Transverse colon (tissue), 4 donors: ENCODE data around the gene STARD4. TPM values are rescaled to one million over a fixed set of nuclear protein-coding genes. Genes with fewer than 3 reads are reported as not detected.

Experiments
- DNase-seq: peaks from one replicate; pipeline ENCODE4 v3.0.0-alpha.2; 2019
- H3K27ac ChIP-seq, 4 donors: fragments of 200-600 bp; sonication (generic); 2 replicates each; pipeline ENCODE4 v1.5.1; 2016 to 2018; ENCODE audit warnings: inconsistent platforms in 4 of 4
- H3K27me3 ChIP-seq: fragments of 200-600 bp; sonication (generic); 2 replicates; pipeline ENCODE4 v1.5.1; 2017; ENCODE audit warnings: inconsistent platforms
- H3K36me3 ChIP-seq, 4 donors: fragments of 200-600 bp; sonication (generic); 2 replicates each; pipeline ENCODE4 v1.5.1; 2017 to 2019; ENCODE audit warnings: inconsistent platforms in 4 of 4
- H3K4me1 ChIP-seq, 4 donors: fragments of 200-600 bp; sonication (generic); 2 replicates each; pipeline ENCODE4 v1.5.1; 2017 to 2020; ENCODE audit warnings: inconsistent platforms in 4 of 4
- H3K4me3 ChIP-seq, 4 donors: fragments of 200-600 bp; sonication (generic); 1 replicate in 1 of 4; 2 replicates in 3 of 4; pipeline versions ENCODE4 v1.5.1 to v1.6.1; 2017 to 2019; ENCODE audit warnings: inconsistent platforms in 4 of 4
- H3K9me3 ChIP-seq, 2 donors: fragments of 200-600 bp; sonication (generic); 2 replicates each; pipeline ENCODE4 v1.5.1; 2017 to 2019; ENCODE audit warnings: inconsistent platforms in 2 of 2
- CTCF ChIP-seq, 5 experiments: fragments of 200-600 bp in 3 of 5; fragments of 450-650 bp in 2 of 5; sonication (generic) in 3 of 5; IDR thresholded peaks; 1 replicate in 2 of 5; 2 replicates in 3 of 5; pipeline ENCODE4 v1.5.1; 2016 to 2017; ENCODE audit warnings: antibody characterized with exemption in 5 of 5, inconsistent platforms in 3 of 5, mild to moderate bottlenecking in 2 of 5, moderate library complexity in 1 of 5
- EP300 ChIP-seq: sonication (generic); formaldehyde crosslinking; IDR thresholded peaks from one replicate; pipeline ENCODE4 v1.6.1; 2017; ENCODE audit warnings: antibody characterized with exemption, low read depth
- POLR2A ChIP-seq: fragments of 450-650 bp; IDR thresholded peaks from one replicate; pipeline ENCODE4 v1.6.1; 2016; ENCODE audit warnings: antibody characterized with exemption, mild to moderate bottlenecking, moderate library complexity
- POLR2AphosphoS5 ChIP-seq, 3 donors: sonication (generic); formaldehyde crosslinking; IDR thresholded peaks; one replicate each; pipeline ENCODE4 v1.6.1; 2016; ENCODE audit warnings: antibody characterized with exemption in 3 of 3
- WGBS, 2 donors: methylation state at CpG; one replicate each; pipeline ENCODE4 v1.1.5; 2018; ENCODE audit warnings: low coverage in 1 of 2; 5-methylcytosine and 5-hydroxymethylcytosine counted together
- in situ Hi-C, 4 donors: fragments of 200-750 bp; cut with MboI; loops; one replicate each; pipeline versions ENCODE4 v1.15.0 to v1.15.1; 2017; ENCODE audit warnings: low sequenced_read_pairs in 3 of 4, low pct_ligation_motif_present in 1 of 4, low pct_unique_long_range_greater_than_20kb in 1 of 4
- intact Hi-C: fragments of 100-400 bp; cut with DNase I; formaldehyde crosslinking; loops from one replicate; pipeline ENCODE4 v1.15.1; 2023; ENCODE audit warnings: low total_unique reads
- total RNA-seq, 4 donors: library from RNA; depleted of rRNA; stranded (reverse); fragments of >200 nt; gene quantifications; one replicate each; pipeline ENCODE4 v1.1.0, GENCODE V29; 2016

Gene STARD4
- total RNA-seq, 4 donors from 2014 or later = 12.0 to 178 (median 19.3) TPM

- no peak for DNase-seq
- H3K36me3 ChIP-seq = no peaks in the 10 kb centered on the region
- intact Hi-C loops = no loop called here
- no peaks in the 10 kb centered on the region for H3K4me1 ChIP-seq
- no peak overlapping the region for H3K27ac ChIP-seq
- no peak for TF ChIP-seq EP300
- no peak for TF ChIP-seq CTCF (IDR thresholded peaks at IDR 0.05)
- no peak for TF ChIP-seq POLR2A
- TF ChIP-seq POLR2AphosphoS5 (IDR thresholded peaks at IDR 0.05) = no peak
- 63 to 72% methylated on average over 1 of the region's 1 CpG for WGBS, 2 donors
- in situ Hi-C loops = no loop called here
- no peaks in the 10 kb centered on the region for H3K27me3 ChIP-seq
- no peak overlapping the region for H3K4me3 ChIP-seq
- no peaks in the 10 kb centered on the region for H3K9me3 ChIP-seq
These were observed 65.2 kb downstream of the STARD4 start for GRCh38 chr5:111447099-111447498.

Other genes with a start within 250 kb of the STARD4 start
- gene NREP, start 244.7 kb upstream of the STARD4 start, total RNA-seq = 10 to 100 TPM in 2 of 4 donors, 1 to 10 TPM in 2; 6.0 to 42.0 (median 10.2) TPM